GM13977 (cell line): ENCODE measurements around the gene CIRBP.

Experiments
- DNase-seq: peaks from one replicate; pipeline ENCODE4 v3.0.0; 2012; ENCODE audit warnings: low spot score
- CTCF ChIP-seq: IDR thresholded peaks from 2 replicates; pipeline ENCODE4 v1.5.1; 2012; ENCODE audit warnings: mild to moderate bottlenecking, control low read depth; ENCODE audit not compliant: insufficient read depth; ENCODE audit errors: extremely low read depth, missing control alignments
- in situ Hi-C: fragments of 300-500 bp; cut with MboI; formaldehyde crosslinking; loops from one replicate; pipeline ENCODE4 v1.12.0; 2022; ENCODE audit warnings: low sequenced_read_pairs, low pct_unique_long_range_greater_than_20kb, mixed read lengths, inconsistent platforms; ENCODE audit not compliant: unreplicated experiment

Gene CIRBP

DNA sequence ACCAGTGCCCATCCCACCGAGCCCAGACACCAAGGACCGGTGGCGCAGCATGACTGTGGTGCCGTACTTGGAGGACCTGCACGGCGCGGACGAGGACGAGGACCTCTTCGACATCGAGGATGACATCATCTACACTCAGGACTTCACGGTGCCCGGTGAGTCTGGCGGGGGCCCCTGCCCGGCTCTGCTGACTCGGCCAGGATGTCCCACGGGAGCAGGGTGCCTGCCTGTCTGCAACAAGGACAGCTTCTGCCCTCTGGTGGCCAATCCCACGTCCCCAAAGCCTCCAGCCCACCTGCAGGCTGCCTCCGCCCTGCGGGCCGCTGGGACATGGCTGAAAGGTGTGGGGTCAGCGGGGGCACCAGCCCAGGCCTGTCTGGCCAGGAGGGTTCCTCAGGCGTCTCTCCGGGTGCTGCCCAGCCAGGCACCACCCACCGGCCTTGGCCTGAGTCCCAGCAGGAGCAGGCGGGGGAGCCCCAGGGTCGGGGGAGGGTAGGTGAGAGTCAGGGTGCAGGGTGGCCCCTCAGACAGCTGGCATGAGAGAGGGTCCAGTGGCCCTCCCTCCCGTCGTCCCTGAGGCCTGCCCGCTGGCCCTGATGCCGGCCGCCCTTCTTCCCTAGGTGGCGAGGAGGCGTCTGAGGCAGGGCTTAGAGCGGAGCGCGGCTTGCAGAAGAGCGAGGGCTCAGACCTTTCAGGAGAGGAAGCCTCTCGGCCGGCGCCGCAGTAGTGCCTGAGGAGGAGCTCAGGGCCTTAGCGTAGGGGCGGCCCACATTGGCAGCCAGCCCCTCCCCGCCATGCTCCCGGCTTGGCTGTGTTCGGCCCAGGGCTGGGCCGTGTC, 45.9 kb upstream of the CIRBP start:
- in situ Hi-C loops, result no loop called here
- DNase-seq, result peak; percentile 83
- peak; percentile 58 for TF ChIP-seq CTCF

GRCh38 chr19:1224047-1224825, 44.9 kb upstream of the CIRBP start:
- no peak for TF ChIP-seq CTCF
- DNase-seq, result no peak
- in situ Hi-C loops, result no loop called here

- no peak for TF ChIP-seq CTCF
These were observed 44.3 kb upstream of the CIRBP start for GRCh38 chr19:1224847-1225246.

DNA sequence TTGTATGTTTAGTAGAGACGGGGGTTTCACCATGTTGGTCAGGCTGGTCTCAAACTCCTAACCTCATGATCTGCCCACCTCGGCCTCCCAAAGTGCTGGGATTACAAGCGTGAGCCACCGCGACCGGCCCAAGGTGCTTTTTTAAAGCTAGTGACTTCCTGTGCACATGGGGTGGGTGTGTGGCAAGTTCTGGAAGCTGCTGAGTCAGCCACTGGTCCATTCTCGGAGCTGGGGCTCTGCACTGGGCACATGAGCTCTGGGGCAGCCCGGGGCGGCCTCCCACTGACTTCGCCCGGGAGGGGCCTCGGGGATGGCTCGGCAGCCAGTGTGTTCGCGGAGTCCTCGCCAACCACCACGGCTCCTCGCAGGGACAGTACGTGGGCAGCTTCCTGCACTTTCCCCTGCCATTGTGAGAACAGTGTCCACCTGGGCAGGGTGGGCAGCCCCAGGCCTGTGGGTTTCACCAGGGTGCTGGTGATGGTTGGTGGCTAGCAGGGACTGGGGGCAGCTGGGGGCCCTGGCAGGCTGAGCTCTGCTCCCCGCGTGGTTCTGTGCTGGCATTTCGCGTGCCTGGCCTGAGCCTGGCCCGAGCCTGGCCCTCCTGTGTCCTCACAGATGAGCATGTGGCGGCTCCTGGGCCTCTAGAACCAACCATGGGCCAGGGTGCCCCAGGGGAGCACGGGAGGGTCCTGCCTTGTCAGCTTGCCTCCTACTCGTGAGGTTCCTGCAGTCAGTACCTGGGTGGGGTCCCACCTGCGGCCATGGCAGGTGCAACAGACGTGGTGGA, 43.5 kb upstream of the CIRBP start:
- DNase-seq, result no peak

More at GRCh38 chr19:1224847-1225246, 44.3 kb upstream of the CIRBP start:
- DNase-seq, result no peak
- in situ Hi-C loops, result no loop called here

DNA sequence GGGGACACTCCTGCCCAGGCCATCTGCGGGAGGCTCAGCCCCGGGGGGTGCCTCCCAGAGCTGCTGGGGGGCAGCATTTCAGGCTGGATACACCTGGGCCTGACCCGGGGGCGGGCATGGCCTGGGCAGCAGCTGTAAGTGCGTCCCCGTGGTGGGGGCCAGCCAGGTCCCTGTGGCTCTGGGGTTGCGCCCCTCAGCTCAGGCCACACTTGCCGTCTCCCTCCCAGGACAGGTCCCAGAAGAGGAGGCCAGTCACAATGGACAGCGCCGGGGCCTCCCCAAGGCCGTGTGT, 43.0 kb upstream of the CIRBP start:
- in situ Hi-C loops, result no loop called here
- no peak for DNase-seq
- TF ChIP-seq CTCF, result no peak

More for the DNA sequence above, 43.5 kb upstream of the CIRBP start:
- in situ Hi-C loops, result no loop called here
- no peak for TF ChIP-seq CTCF

GRCh38 chr19:1226522-1227303, 42.4 kb upstream of the CIRBP start:
- TF ChIP-seq CTCF, result no peak
- in situ Hi-C loops, result no loop called here
- DNase-seq, result no peak
